C4-2B (cell line): ENCODE data around the gene ACVRL1.

Experiments used
- ZFX ChIP-seq: fragments of 450-650 bp; IDR thresholded peaks from 2 replicates; pipeline ENCODE4 v1.6.1; 2017
- TF ChIP-seq, protein P1 (sequence below): fragments of 450-650 bp; conservative IDR thresholded peaks from 2 replicates; pipeline ENCODE4 v1.5.1; 2017; ENCODE audit warnings: mild to moderate bottlenecking

DNA sequence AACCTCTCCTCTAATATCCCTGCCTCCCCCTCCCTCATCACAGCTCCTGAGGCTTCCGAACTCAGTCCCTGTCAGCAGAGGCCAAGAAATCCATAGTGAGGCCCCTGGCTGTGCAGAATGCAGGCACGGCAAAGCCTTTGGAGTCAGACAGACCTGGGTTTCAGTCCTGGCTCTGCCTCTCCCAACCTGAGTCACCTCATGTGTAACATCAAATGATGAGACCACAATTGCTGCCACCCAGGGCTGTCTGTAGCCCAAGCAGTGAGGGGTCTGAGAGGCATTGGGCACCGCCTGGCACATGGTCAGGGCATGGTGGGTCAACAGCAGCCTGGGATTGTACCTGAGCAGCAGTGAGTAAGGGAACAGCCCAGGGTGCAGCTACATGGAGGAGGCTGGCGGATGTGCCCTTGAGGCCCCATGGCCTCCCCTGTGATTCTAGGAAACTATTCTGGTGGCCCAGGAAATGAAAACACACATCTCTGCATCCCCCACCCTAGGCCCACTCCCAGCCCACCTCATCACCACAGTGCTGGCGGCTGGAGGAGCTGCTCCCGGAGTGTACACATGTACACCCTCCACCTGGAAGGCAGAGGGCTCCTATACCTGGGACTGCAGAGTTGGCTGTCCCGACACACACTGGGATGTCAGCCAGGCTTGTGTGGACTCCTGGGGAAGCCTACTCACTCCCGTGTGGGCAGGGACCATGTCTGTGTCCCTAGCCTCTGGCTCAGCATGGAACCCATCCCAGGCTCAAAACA, 11.7 kb upstream of the ACVRL1 start:
- TF ChIP-seq, protein P1, sequence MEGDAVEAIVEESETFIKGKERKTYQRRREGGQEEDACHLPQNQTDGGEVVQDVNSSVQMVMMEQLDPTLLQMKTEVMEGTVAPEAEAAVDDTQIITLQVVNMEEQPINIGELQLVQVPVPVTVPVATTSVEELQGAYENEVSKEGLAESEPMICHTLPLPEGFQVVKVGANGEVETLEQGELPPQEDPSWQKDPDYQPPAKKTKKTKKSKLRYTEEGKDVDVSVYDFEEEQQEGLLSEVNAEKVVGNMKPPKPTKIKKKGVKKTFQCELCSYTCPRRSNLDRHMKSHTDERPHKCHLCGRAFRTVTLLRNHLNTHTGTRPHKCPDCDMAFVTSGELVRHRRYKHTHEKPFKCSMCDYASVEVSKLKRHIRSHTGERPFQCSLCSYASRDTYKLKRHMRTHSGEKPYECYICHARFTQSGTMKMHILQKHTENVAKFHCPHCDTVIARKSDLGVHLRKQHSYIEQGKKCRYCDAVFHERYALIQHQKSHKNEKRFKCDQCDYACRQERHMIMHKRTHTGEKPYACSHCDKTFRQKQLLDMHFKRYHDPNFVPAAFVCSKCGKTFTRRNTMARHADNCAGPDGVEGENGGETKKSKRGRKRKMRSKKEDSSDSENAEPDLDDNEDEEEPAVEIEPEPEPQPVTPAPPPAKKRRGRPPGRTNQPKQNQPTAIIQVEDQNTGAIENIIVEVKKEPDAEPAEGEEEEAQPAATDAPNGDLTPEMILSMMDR = no peak
- no peak for TF ChIP-seq ZFX
